GM19239 (cell line): ENCODE data around the gene DUS2.
"Not testable (repeated sequence)": the region's sequence is repeated elsewhere in the genome, so short reads cannot be mapped to it uniquely, and the experiment has no call there.

ENCODE experiments used
- DNase-seq: peaks from one replicate; pipeline ENCODE4 v3.0.0; 2011; ENCODE audit warnings: low spot score; ENCODE audit not compliant: insufficient read length
- FAIRE-seq: peaks from 2 replicates; lab custom pipeline; 2011; peaks lifted over from hg19 to GRCh38; lab: Jason Lieb, UNC

Gene DUS2

GRCh38 chr16:68022728-68023537, at the start of gene DUS2, which contains the start of gene DDX28:
Gene DUS2, plus strand, starts transcription at chr16:68023284. Its CDS starts 14,740 bp downstream, at chr16:68038024.
Gene DDX28, minus strand, starts transcription at chr16:68023232. Its CDS starts 30 bp downstream, at chr16:68023202.
- DNase-seq (peak; percentile 83), FAIRE-seq (peak; percentile 78)

- DNase-seq (no peak), FAIRE-seq (no peak)
Observed at GRCh38 chr16:67975321-67976105, 47.6 kb upstream of the DUS2 start.

- no peak for FAIRE-seq
Observed at GRCh38 chr16:67976205-67976604, 46.9 kb upstream of the DUS2 start.

GRCh38 chr16:67977005-67977404, 46.1 kb upstream of the DUS2 start:
- no peak for DNase-seq
- FAIRE-seq: no peak

More at GRCh38 chr16:67976205-67976604, 46.9 kb upstream of the DUS2 start:
- DNase-seq: no peak

GRCh38 chr16:67977469-67978227, 45.4 kb upstream of the DUS2 start:
- DNase-seq (no peak), FAIRE-seq (no peak)

GRCh38 chr16:67979955-67980678, 43.0 kb upstream of the DUS2 start, which contains the start of gene DPEP3:
Gene DPEP3, minus strand, starts transcription at chr16:67980499. Its CDS starts 119 bp downstream, at chr16:67980380.
- FAIRE-seq (no peak), DNase-seq (no peak)

- DNase-seq (no peak), FAIRE-seq (no peak)
Observed at GRCh38 chr16:67982011-67982696, 40.9 kb upstream of the DUS2 start.

- no peak for FAIRE-seq
- DNase-seq: no peak
Observed at GRCh38 chr16:67986949-67987348, 36.1 kb upstream of the DUS2 start.

- DNase-seq (no peak), FAIRE-seq (no peak)
Observed at GRCh38 chr16:67987460-67988160, 35.5 kb upstream of the DUS2 start.

GRCh38 chr16:67988675-67989074, 34.4 kb upstream of the DUS2 start:
- FAIRE-seq (no peak), DNase-seq (no peak)

- no peak for FAIRE-seq
- DNase-seq: no peak
Observed at GRCh38 chr16:67989322-67990017, 33.6 kb upstream of the DUS2 start.

GRCh38 chr16:67990018-67990386, 33.1 kb upstream of the DUS2 start:
- FAIRE-seq: no peak
- no peak for DNase-seq

GRCh38 chr16:67992661-67993206, 30.4 kb upstream of the DUS2 start:
- FAIRE-seq (no peak), DNase-seq (no peak)

GRCh38 chr16:67993207-67994039, 29.7 kb upstream of the DUS2 start:
- peak; percentile 88 for DNase-seq

GRCh38 chr16:67994040-67994408, 29.1 kb upstream of the DUS2 start:
- FAIRE-seq, DNase-seq: not testable (repeated sequence)

More at GRCh38 chr16:67993207-67994039, 29.7 kb upstream of the DUS2 start:
- FAIRE-seq: peak; percentile 28

- FAIRE-seq (no peak), DNase-seq (no peak)
Observed at GRCh38 chr16:67995423-67995822, 27.7 kb upstream of the DUS2 start.

GRCh38 chr16:67996666-67997065, 26.4 kb upstream of the DUS2 start:
- no peak for DNase-seq

More at GRCh38 chr16:67996666-67997065, 26.4 kb upstream of the DUS2 start:
- no peak for FAIRE-seq
